ENCODE data around the gene CSNK1A1. TPM values are rescaled to one million over a fixed set of nuclear protein-coding genes. Genes with fewer than 3 reads are reported as not detected.

The CSNK1A1 gene
- total and polyA plus RNA-seq, 2 of the 4 experiments (the other 2 are of a cell fraction): 140 to 419 TPM

GRCh38 chr5:149597618-149598017 is 46.4 kb upstream of the CSNK1A1 start:
- TF ChIP-seq MXI1 (IDR thresholded peaks at IDR 0.05; ENCODE audit: borderline replicate concordance, low read depth, low read length) (no peak), MAZ (IDR thresholded peaks at IDR 0.05; ENCODE audit: borderline replicate concordance, low read depth, low read length) (no peak), USF2 (IDR thresholded peaks at IDR 0.05; ENCODE audit: low read depth, low read length) (no peak)
- Histone ChIP-seq H3K4me3 (ENCODE audit: insufficient read depth, low read depth, low read length) (no peak overlapping the region), H2AK5ac (ENCODE audit: low read depth, low read length) (no peak overlapping the region), H3K9me3 (ENCODE audit: control insufficient read depth, insufficient read depth, low read length) (no peaks in the 10 kb centered on the region), H3K56ac (ENCODE audit: extremely low read depth, insufficient read depth, low read length) (no peak overlapping the region), H2AK9ac (replicated peaks; ENCODE audit: low read depth, low read length, poor library complexity) (peak overlapping the region; percentile 45), H4K5ac (ENCODE audit: low read depth, low read length) (no peak overlapping the region), H3K27ac (ENCODE audit: insufficient read depth, low read length) (no peak overlapping the region), H3K9ac (ENCODE audit: low read depth, low read length) (no peak overlapping the region), H4K20me1 (ENCODE audit: insufficient read depth, low read length) (no peaks in the 10 kb centered on the region), H3K4ac (ENCODE audit: low read depth, low read length) (no peak overlapping the region), H2AFZ (replicated peaks; ENCODE audit: low read length, poor library complexity) (no peak overlapping the region), H2BK120ac (ENCODE audit: low read depth, low read length) (no peak overlapping the region), H3K9me1 (ENCODE audit: insufficient read depth, low read length) (0 out of 2 replicates have a peak, but pooled peaks cover 3% of the 10 kb centered on the region), H2BK5ac (ENCODE audit: low read depth, low read length, poor library complexity, severe bottlenecking) (no peak overlapping the region), H4K8ac (ENCODE audit: low read depth in 2 of 2, low read length in 2 of 2) (no peak overlapping the region), H3K79me1 (ENCODE audit: low read depth in 1 of 2, low read length in 2 of 2) (no peaks in the 10 kb centered on the region), H3K18ac (ENCODE audit: low read depth, low read length) (no peak overlapping the region), H3K4me1 (ENCODE audit: control insufficient read depth, insufficient read depth, low read length) (peaks cover 2% of the 10 kb centered on the region; the same call in 1 of the 2 replicates), H4K91ac (ENCODE audit: insufficient read depth, low read depth, low read length) (no peak overlapping the region), H3K36me3 (ENCODE audit: control insufficient read depth, insufficient read depth, low read length) (no peaks in the 10 kb centered on the region), H2BK15ac (ENCODE audit: low read depth, low read length) (no peak overlapping the region), H3K27me3 (ENCODE audit: control insufficient read depth, insufficient read depth, low read length) (no peaks in the 10 kb centered on the region; the same call in 1 of the 2 replicates), H3K23ac (ENCODE audit: low read depth, low read length) (no peak overlapping the region), H2BK20ac (ENCODE audit: low read depth, low read length) (no peak overlapping the region), H3K14ac (replicated peaks; ENCODE audit: low read depth, low read length) (no peak overlapping the region), H3K4me2 (ENCODE audit: low read depth, low read length) (no peak overlapping the region)
- POLR2A ChIA-PET (ENCODE audit: unreplicated experiment): no interaction called here
- ATAC-seq (ENCODE audit: low read depth) (no peak), DNase-seq (no peak)
- in situ Hi-C loops (cut with MboI; ENCODE audit: low sequenced_read_pairs): no loop called here
- 100% methylated on average over 4 of the region's 7 CpGs; no CpG with 5 or more reads in 1 of the 2 experiments for whole genome bisulfite sequencing, 2 experiments (ENCODE audit: extremely low coverage in 2 of 2, insufficient read length in 1 of 2)
- dilution Hi-C loops (cut with HindIII; ENCODE audit: low sequenced_read_pairs, unreplicated experiment): no loop called here
- intact Hi-C loops (cut with micrococcal nuclease): no loop called here
- BruUV-seq (replicated peaks): no TSS peak
- CTCF ChIA-PET: no interaction called here
